HepG2 (cell line): ENCODE data around the gene MTA1. TPM values are rescaled to one million over a fixed set of nuclear protein-coding genes. Genes with fewer than 3 reads are reported as not detected.

Experiments used
- ATAC-seq: fragments of 200-7000 bp; cut with Tn5 transposase; 3 replicates; pipeline ENCODE4 v1.9.1; 2020; ENCODE audit warnings: mild to moderate bottlenecking, moderate library complexity
- BruUV-seq: library from RNA; stranded (reverse); fragments of 400-500 nt; replicated peaks from 2 replicates; lab custom pipeline; 2021; lab: Mats Ljungman, UMichigan
- CTCF ChIA-PET: fragments of 300-600 bp; formaldehyde crosslinking; extraction: SDS; loops from one replicate; lab custom pipeline; 2021; ENCODE audit warnings: low total read pairs, inconsistent platforms, low intra/inter-chr PET ratio; lab: Yijun Ruan, JAX
- POLR2A ChIA-PET: fragments of 350-600 bp; sonication (Branson Sonifier 250); formaldehyde crosslinking; loops from one replicate; lab custom pipeline; 2020; ENCODE audit warnings: antibody characterized with exemption, inconsistent platforms; lab: Yijun Ruan, JAX
- DNase-seq: peaks from one replicate; pipeline ENCODE4 v3.0.0-alpha.2; 2015; ENCODE audit warnings: low spot score
- FAIRE-seq: peaks from 3 replicates; lab custom pipeline; 2011; peaks lifted over from hg19 to GRCh38; lab: Jason Lieb, UNC
- H2AFZ ChIP-seq: one replicate; pipeline ENCODE4 v1.6.1; 2011; ENCODE audit warnings: low read length, inconsistent platforms
- H3K27ac ChIP-seq: fragments of 300-600 bp; 3 replicates; pipeline ENCODE4 v1.8.0; 2011; ENCODE audit warnings: mixed run types, mild to moderate bottlenecking, mixed read lengths, low read length, inconsistent platforms; ENCODE audit not compliant: insufficient read depth; ENCODE audit errors: extremely low read length
- H3K27me3 ChIP-seq, 2 experiments: fragments of 200-600 bp in 1 of 2; 2 replicates in 1 of 2; 3 replicates in 1 of 2; pipeline versions ENCODE4 v1.6.0 to v1.8.0; 2011; ENCODE audit warnings: low read length in 2 of 2, mild to moderate bottlenecking in 2 of 2, moderate library complexity in 2 of 2, inconsistent platforms in 1 of 2; ENCODE audit not compliant: insufficient read depth in 2 of 2, control insufficient read depth in 1 of 2
- H3K36me3 ChIP-seq, 2 experiments: fragments of 200-600 bp in 1 of 2; replicated peaks in 1 of 2; 2 replicates in 1 of 2; 3 replicates in 1 of 2; pipeline versions ENCODE4 v1.5.1 to v1.8.0; 2011; ENCODE audit warnings: low read length in 2 of 2, inconsistent platforms in 1 of 2; ENCODE audit not compliant: insufficient read depth in 2 of 2, control insufficient read depth in 1 of 2
- H3K4me1 ChIP-seq: 2 replicates; pipeline ENCODE4 v1.5.1; 2012; ENCODE audit warnings: low read length, inconsistent platforms; ENCODE audit not compliant: insufficient read depth
- H3K4me2 ChIP-seq: 2 replicates; pipeline ENCODE4 v1.6.0; 2011; ENCODE audit warnings: low read depth, low read length, inconsistent platforms
- H3K4me3 ChIP-seq, 3 experiments: fragments of 200-600 bp in 1 of 3; sonication (generic), shearing (Covaris generic) in 1 of 3; replicated peaks in 1 of 3; 2 replicates each; pipeline ENCODE4 v1.5.1; 2011 to 2016; ENCODE audit warnings: low read length in 3 of 3, inconsistent platforms in 2 of 3, low read depth in 2 of 3, mild to moderate bottlenecking in 2 of 3, control low read depth in 1 of 3, mixed read lengths in 1 of 3; ENCODE audit not compliant: insufficient read depth in 1 of 3
- H3K79me2 ChIP-seq: one replicate; pipeline ENCODE4 v1.6.1; 2011; ENCODE audit warnings: low read length, inconsistent platforms; ENCODE audit not compliant: insufficient read depth
- H3K9ac ChIP-seq: 2 replicates; pipeline ENCODE4 v1.6.0; 2011; ENCODE audit warnings: mild to moderate bottlenecking, low read depth, low read length, inconsistent platforms; ENCODE audit not compliant: insufficient read depth
- H3K9me3 ChIP-seq: 2 replicates; pipeline ENCODE4 v1.5.1; 2012; ENCODE audit warnings: mild to moderate bottlenecking, low read length
- H4K20me1 ChIP-seq: 2 replicates; pipeline ENCODE4 v1.6.0; 2011; ENCODE audit warnings: inconsistent platforms, mild to moderate bottlenecking, low read length, moderate library complexity; ENCODE audit not compliant: insufficient read depth
- BORCS8-MEF2B ChIP-seq: sonication (generic); formaldehyde crosslinking; IDR thresholded peaks from 2 replicates; pipeline ENCODE4 v1.8.0; 2022; ENCODE audit warnings: mild to moderate bottlenecking, missing genetic modification reagents
- KLF12 ChIP-seq: sonication (generic); formaldehyde crosslinking; IDR thresholded peaks from 2 replicates; pipeline ENCODE4 v1.4.0; 2020; ENCODE audit warnings: missing genetic modification reagents, borderline replicate concordance
- NCOA1 ChIP-seq: sonication (generic); formaldehyde crosslinking; IDR thresholded peaks from 2 replicates; pipeline ENCODE4 v1.9.0; 2021; ENCODE audit warnings: missing genetic modification reagents
- NCOA2 ChIP-seq: sonication (generic); formaldehyde crosslinking; IDR thresholded peaks from 2 replicates; pipeline ENCODE4 v1.8.0; 2022; ENCODE audit warnings: inconsistent platforms
- NFRKB ChIP-seq: fragments of 450-650 bp; IDR thresholded peaks from 2 replicates; pipeline ENCODE4 v1.6.1; 2017
- POLR2G ChIP-seq: fragments of 200-400 bp; formaldehyde crosslinking; IDR thresholded peaks from 2 replicates; pipeline ENCODE4 v1.6.1; 2018; ENCODE audit warnings: mild to moderate bottlenecking, low read depth, low read length, moderate library complexity
- ZBTB33 ChIP-seq: sonication (generic); formaldehyde crosslinking; IDR thresholded peaks from 2 replicates; pipeline ENCODE4 v1.4.0; 2020; ENCODE audit warnings: missing genetic modification reagents
- ZMYM2 ChIP-seq: sonication (generic); formaldehyde crosslinking; IDR thresholded peaks from 2 replicates; pipeline ENCODE4 v1.8.0; 2022; ENCODE audit warnings: mild to moderate bottlenecking, missing genetic modification reagents
- ZNF274 ChIP-seq: sonication (generic); formaldehyde crosslinking; IDR thresholded peaks from 2 replicates; pipeline ENCODE4 v1.5.1; 2020; ENCODE audit warnings: mild to moderate bottlenecking, missing genetic modification reagents
- ZNF343 ChIP-seq: sonication (generic); formaldehyde crosslinking; IDR thresholded peaks from 2 replicates; pipeline ENCODE4 v1.4.0; 2020; ENCODE audit warnings: mild to moderate bottlenecking, missing genetic modification reagents
- ZNF496 ChIP-seq: sonication (generic); formaldehyde crosslinking; IDR thresholded peaks from 2 replicates; pipeline ENCODE4 v1.8.1; 2023; ENCODE audit warnings: mild to moderate bottlenecking, moderate library complexity, missing genetic modification reagents; ENCODE audit not compliant: insufficient replicate concordance
- ZNF550 ChIP-seq: sonication (generic); formaldehyde crosslinking; IDR thresholded peaks from 2 replicates; pipeline ENCODE4 v1.4.0; 2020; ENCODE audit warnings: mild to moderate bottlenecking, missing genetic modification reagents, borderline replicate concordance
- ZNF567 ChIP-seq: sonication (generic); formaldehyde crosslinking; IDR thresholded peaks from 2 replicates; pipeline ENCODE4 v1.8.1; 2023; ENCODE audit warnings: mild to moderate bottlenecking, missing genetic modification reagents, borderline replicate concordance
- ZNF589 ChIP-seq: sonication (generic); formaldehyde crosslinking; conservative IDR thresholded peaks from 2 replicates; pipeline ENCODE4 v1.8.0; 2022; ENCODE audit warnings: mild to moderate bottlenecking, moderate library complexity, missing genetic modification reagents
- WGBS: methylation state at CpG from one replicate; pipeline ENCODE4 v1.1.6; 2017; ENCODE audit warnings: low lambda C conversion rate; 5-methylcytosine and 5-hydroxymethylcytosine counted together
- in situ Hi-C: cut with HindIII; loops from 2 replicates; pipeline ENCODE4 v1.10.0; 2017; ENCODE audit warnings: low pct_unique_long_range_greater_than_20kb; ENCODE audit not compliant: extremely low pct_ligation_motif_present
- intact Hi-C: fragments of 100-400 bp; cut with micrococcal nuclease; formaldehyde crosslinking; loops from one replicate; pipeline ENCODE4 v1.10.0; 2022; ENCODE audit not compliant: unreplicated experiment
- polyA plus RNA-seq, 8 experiments: library from polyadenylated mRNA; depleted of rRNA in 3 of 8; stranded (reverse) in 7 of 8; unstranded in 1 of 8; fragments of >200 nt; fragmentation: Illumina TruSeq in 4 of 8; extraction: Trizol in 4 of 8; gene quantifications; 2 replicates each; pipeline versions ENCODE4 v1.2.1 to v1.2.3, GENCODE V29; 2011 to 2016; ENCODE audit warnings: low read depth in 4 of 8, missing spikeins in 1 of 8, mixed read lengths in 1 of 8; ENCODE audit not compliant: insufficient read depth in 1 of 8
- total RNA-seq, 5 experiments: library from RNA; depleted of rRNA; stranded (reverse); fragments of >200 nt; fragmentation: Illumina TruSeq; extraction: Trizol; gene quantifications; 2 replicates each; pipeline ENCODE4 v1.2.3, GENCODE V29; 2016; ENCODE audit warnings: low read depth in 1 of 5

MTA1 gene
- total and polyA plus RNA-seq, 2 of the 13 experiments (the other 11 are each of a cell fraction or from before 2014, with no cell fraction given) = 35.2 to 85.8 TPM

DNA sequence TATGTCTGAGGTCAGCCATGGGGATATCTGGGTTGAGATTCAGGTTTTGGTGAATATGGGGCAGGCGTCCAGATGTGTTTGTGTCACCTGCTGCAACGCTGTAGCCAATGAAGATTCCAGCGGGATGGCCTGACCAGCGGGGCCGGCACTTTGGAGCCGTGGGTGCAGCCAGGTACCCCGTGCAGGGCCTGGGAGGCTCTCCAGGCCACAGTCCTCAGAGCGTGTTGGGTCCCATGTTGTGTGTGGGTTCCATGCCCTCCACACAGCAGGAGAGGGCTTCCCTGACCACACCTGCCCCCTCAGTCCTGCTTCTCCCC, 24.1 kb upstream of the MTA1 start:
- intact Hi-C loops = no loop called here
- CTCF ChIA-PET = no interaction called here

DNA sequence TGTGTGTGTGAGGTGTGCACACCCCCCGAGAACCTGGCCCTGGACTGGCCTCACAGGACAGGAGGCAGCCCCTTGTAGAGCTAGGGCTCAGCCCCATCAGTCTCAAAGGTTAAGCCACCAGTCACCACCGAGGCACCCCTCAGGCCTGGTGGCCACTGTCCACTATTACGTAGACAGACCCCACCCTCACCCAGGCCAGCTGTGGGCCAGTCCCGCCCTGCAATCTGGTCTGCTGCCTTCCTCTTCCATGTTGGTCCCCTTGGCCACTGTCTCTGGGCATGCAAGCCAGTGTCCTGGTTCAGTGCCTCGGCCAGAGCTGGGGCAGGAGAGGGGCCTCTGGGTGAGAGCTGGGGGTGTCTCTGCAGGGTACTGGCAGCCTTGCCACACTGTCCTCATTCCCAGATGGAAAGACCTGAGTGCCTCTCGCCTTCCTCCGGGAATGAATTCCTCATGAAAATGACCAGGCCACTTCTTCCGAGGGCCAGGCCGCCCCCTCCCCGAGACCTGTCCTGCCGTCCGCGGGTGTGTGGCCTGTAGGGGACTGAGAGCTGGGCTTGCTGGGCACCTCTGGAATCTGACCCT, 22.2 kb upstream of the MTA1 start:
- Histone ChIP-seq H3K27ac (peak overlapping the region; percentile 86), H3K36me3 (peaks cover 0 to 4% of the 10 kb centered on the region in 2 experiments; a peak in 4 of 5 replicates), H2AFZ (no peak overlapping the region), H3K9ac (peak overlapping the region; percentile 98; the same call in 1 of the 2 replicates), H3K4me1 (peaks cover 26% of the 10 kb centered on the region), H4K20me1 (no peaks in the 10 kb centered on the region), H3K27me3 (no peaks in the 10 kb centered on the region), H3K4me2 (peak overlapping the region; percentile 94; the same call in 1 of the 2 replicates), H3K9me3 (no peaks in the 10 kb centered on the region), H3K4me3 (peak overlapping the region in 1 of 3 experiments; percentile 98; a peak in 1 of 6 replicates), H3K79me2 (peaks cover 14% of the 10 kb centered on the region)
- TF ChIP-seq ZNF550 (CRISPR knock-in tag) = 0 out of 2 replicates have a peak, but pooled peaks have one; percentile 71
- TF ChIP-seq ZBTB33 = peak; percentile 72
- TF ChIP-seq KLF12 (CRISPR knock-in tag) = no peak
- TF ChIP-seq NCOA2 = no peak
- TF ChIP-seq ZNF496 (CRISPR knock-in tag) = no peak
- TF ChIP-seq BORCS8-MEF2B (CRISPR knock-in tag) = peak; percentile 38; the same call in 1 of the 2 replicates
- no peak for TF ChIP-seq NFRKB
- no peak for TF ChIP-seq ZMYM2
- no peak for TF ChIP-seq ZNF589 (CRISPR knock-in tag)
- WGBS = 87% methylated on average over 3 of the region's 13 CpGs
- ChIA-PET CTCF (no interaction called here), POLR2A (interaction anchor here (1.0 kb wide), 1 partner anchor 13 kb away, joined by 3 read pairs; no protein-coding TSS in a partner anchor)
- in situ Hi-C loops = no loop called here
- BruUV-seq = no TSS peak
- intact Hi-C loops = no loop called here
- FAIRE-seq = no peak
- ATAC-seq = no peak
- no peak for DNase-seq

More for the DNA sequence above, 24.1 kb upstream of the MTA1 start:
- Histone ChIP-seq H3K79me2 (peaks cover 14% of the 10 kb centered on the region), H3K4me2 (no peak overlapping the region), H3K4me1 (peaks cover 26% of the 10 kb centered on the region), H2AFZ (no peak overlapping the region), H3K36me3 (no peaks in the 10 kb centered on the region; a peak in 2 of 5 replicates), H3K9ac (no peak overlapping the region), H4K20me1 (no peaks in the 10 kb centered on the region), H3K9me3 (no peaks in the 10 kb centered on the region), H3K4me3 (no peak overlapping the region), H3K27me3 (no peaks in the 10 kb centered on the region), H3K27ac (no peak overlapping the region)
- ATAC-seq = no peak
- TF ChIP-seq POLR2G (0 out of 2 replicates have a peak, but pooled peaks have one; percentile 14), ZNF274 (CRISPR knock-in tag) (no peak), ZNF567 (no peak), NCOA1 (no peak), ZNF343 (CRISPR knock-in tag) (no peak)
- WGBS = no CpG with 5 or more reads among the region's 8 CpGs
- DNase-seq = no peak
- POLR2A ChIA-PET = no interaction called here
- no TSS peak for BruUV-seq
- in situ Hi-C loops = no loop called here
- no peak for FAIRE-seq
